GM10248 (cell line): Measurements from ENCODE around the gene ARHGEF6.

Experiments
- CTCF ChIA-PET: fragments of 300-600 bp; sonication (Branson Sonifier 250); formaldehyde crosslinking; extraction: SDS; loops from one replicate; lab custom pipeline; 2021; ENCODE audit warnings: antibody characterized with exemption; lab: Yijun Ruan, JAX
- POLR2A ChIA-PET: fragments of 350-650 bp; sonication (Branson Sonifier 250); formaldehyde crosslinking; extraction: SDS; loops from one replicate; lab custom pipeline; 2020; ENCODE audit warnings: antibody characterized with exemption; lab: Yijun Ruan, JAX
- DNase-seq: peaks from one replicate; pipeline ENCODE4 v3.0.0; 2012; ENCODE audit errors: extremely low spot score
- CTCF ChIP-seq: IDR thresholded peaks from 2 replicates; pipeline ENCODE4 v1.5.1; 2012; ENCODE audit warnings: mild to moderate bottlenecking, low read depth; ENCODE audit errors: extremely low read depth, missing control alignments, control extremely low read depth

Gene ARHGEF6

GRCh38 chrX:136616987-136617685 is 163.6 kb downstream of the ARHGEF6 start:
- POLR2A ChIA-PET = interaction anchor here (1.2 kb wide), 1 partner anchor 263 kb away, joined by 5 read pairs; the partner anchor contains the start of gene RBMX
- CTCF ChIA-PET = interaction anchor here (1.1 to 1.4 kb wide), 4 partner anchors 9 to 78 kb away, joined by 3 to 4 read pairs (median 4); no protein-coding TSS in a partner anchor
- no peak for TF ChIP-seq CTCF
- peak; percentile 49 for DNase-seq
